Skin epidermis (tissue), 12 donors: ENCODE measurements around the gene NFATC1.

Experiments
- H3K27ac ChIP-seq, 21 experiments: fragments of 200-600 bp; sonication (generic) in 11 of 21; one replicate each; pipeline ENCODE4 v1.5.0; 2020; ENCODE audit warnings: mild to moderate bottlenecking in 3 of 21, inconsistent platforms in 2 of 21, moderate library complexity in 2 of 21
- H3K4me3 ChIP-seq, 7 experiments: fragments of 200-600 bp; sonication (generic) in 2 of 7; one replicate each; pipeline ENCODE4 v1.5.0; 2020; ENCODE audit warnings: inconsistent platforms in 2 of 7, mild to moderate bottlenecking in 2 of 7, moderate library complexity in 1 of 7

Gene NFATC1

DNA sequence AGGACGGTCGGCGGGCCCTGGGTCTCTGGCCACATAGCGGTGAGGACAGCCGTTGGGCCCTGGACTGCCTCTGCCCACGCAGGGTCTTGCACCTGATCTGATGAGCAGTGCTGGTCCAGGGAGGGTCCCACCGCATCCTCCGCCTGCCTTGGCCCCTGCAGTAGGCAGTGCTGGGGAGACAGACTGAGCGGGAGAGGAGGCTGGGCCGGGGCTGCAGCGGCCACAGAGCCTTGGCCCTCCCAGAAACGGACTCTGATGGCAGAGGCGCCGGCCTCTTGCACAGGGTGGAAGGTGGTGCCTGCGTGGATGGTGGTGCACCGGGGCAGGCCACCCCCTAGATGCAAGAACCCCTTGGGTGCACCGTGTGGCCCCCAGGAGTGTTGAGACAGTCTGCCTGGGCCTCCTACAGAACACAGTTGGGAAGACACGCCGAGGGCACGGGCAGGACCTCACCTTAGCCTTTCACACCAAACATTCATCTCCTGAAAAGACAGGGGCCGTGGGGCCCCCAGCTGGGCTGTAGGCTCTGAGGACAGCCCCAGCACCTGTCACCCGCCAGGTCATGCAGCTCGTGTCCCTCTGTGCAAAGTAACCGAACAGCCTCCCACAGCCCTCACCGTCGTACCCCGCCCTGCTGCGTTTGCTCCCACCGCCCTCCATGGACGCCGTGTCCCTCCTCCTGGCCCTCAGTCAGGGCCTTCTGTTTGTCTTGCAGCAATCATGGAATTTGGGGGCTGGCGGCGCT lies 36.8 kb downstream of the NFATC1 start:
- Histone ChIP-seq H3K27ac (no peak overlapping the region), H3K4me3 (no peak overlapping the region)

DNA sequence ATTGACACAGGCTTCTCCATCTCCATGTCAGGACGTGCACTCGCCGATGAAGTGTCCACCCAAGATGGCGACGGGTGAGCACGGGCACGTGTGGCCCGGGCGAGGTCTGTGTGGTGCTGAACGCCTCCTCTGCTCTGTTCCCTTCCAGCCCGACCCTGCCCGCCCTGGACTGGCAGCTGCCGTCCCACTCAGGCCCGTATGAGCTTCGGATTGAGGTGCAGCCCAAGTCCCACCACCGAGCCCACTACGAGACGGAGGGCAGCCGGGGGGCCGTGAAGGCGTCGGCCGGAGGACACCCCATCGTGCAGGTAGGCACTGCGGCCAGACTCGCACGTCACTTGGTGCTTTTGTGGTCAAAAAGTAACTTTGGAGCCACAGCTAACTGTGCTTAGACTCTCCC lies 37.7 kb downstream of the NFATC1 start:
- H3K4me3 ChIP-seq = no peak overlapping the region
- no peak overlapping the region for H3K27ac ChIP-seq

DNA sequence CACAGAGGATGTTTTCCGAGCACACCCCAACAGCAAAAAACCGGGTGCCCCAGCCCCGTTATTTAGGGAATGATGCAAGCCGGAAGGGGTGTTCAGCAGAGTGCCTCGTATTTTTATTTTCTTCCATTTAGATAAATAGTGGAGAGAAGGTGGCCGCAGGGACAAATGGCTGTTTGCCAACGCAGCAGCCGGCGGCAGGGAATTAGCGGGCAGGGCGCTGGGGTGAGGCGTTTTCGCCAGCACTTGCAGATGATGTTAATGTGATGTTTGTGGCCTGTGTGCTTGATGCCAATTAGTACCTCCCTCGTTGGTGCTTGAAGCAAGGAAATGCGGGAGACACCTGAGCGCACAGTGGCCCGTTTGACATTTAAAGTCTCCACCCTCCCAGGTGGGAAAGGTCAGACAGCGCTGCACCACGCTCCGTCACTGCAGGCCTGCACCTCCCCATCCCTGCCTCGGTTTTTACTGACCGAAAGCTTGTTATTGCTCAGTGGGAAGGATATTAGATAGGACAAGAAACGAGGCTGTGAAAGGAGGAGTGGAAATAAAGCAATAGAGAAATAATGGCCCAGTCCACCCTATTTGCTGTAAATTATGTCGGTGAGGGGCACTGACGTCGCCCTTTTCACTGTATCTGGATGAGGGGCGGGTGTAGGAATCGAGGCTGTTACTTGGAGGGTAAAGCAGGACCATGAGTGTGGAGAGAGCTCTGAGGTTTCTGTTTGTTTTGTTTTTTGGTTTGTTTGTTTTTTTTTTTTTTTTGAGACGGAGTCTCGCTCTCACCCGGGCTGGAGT lies 39.1 kb downstream of the NFATC1 start:
- H3K27ac ChIP-seq = no peak overlapping the region
- H3K4me3 ChIP-seq = no peak overlapping the region

DNA sequence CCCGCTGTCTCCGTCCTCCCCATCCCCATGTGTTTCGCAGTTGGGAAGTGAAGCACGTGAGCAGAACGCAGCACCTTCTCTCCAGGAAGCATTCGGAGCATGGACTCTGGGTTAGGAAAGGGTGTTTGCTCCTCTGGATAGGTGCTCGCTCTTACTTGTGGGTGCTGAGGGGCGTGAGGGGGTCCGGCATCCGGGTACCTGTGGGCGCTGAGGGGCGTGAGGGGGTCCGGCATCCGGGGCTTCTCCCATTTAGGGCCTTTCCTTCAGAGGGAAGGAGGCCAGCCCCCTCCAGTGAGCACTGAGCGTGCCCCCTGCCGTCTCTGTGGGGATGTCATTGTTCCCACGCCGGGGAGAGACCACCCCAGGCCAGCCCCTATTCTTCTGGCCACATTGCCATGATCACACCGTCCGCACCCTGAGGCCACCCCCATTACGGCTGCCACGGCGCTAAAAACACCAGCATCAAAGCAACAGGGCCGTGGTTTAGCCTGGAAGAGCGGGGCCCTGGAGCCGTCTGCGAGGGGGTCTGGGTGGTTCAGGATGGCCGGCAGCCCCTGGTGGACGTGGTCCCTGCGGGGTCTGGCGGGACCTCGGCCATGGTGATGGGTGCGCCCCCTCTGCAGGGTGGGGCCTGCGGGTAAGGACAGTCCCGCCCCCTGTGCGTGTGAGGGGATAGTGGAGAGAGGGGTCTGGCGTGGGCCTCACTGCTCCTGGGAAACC lies 41.0 kb downstream of the NFATC1 start:
- H3K4me3 ChIP-seq = no peak overlapping the region
- H3K27ac ChIP-seq = no peak overlapping the region

DNA sequence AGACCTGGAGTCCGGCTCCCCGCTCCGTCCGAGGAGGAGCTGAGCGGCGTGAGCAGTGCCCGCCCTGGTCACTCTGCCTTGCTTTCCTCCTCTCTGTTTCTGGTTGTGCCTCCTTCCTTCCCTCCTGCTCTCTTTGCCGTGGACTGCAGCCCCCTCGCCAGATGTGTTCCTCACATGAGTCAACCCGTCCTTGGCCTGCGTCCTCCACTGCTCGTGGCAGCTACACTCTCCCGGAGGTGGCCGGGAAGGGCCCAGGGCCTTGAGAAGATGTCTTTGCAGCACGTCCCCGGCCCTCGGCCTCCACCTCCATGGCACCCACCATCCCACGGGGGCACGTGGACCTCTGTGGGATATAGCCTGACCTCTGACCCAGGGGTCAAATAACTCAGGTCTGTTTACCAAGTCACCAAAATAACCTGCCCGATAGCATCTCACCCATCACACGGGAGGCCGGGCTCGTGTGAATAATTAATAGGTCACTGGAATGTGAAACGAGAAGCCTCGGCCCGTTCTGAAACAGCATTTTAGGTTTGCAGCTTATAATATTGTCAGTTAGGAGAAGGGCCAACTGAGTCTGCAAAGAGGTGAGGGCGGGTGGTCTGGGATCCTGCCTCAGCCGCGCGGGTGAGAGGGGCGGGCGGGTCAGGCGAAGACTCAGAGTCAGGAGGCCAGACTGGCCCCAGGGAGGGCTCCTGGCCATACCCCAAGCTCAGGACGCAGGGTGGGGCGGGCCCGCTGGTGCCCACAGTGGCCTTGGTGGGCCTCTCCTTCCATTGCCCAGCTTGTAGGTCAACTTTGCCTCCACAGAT lies 42.6 kb downstream of the NFATC1 start:
- peak overlapping the region in 1 of 21 experiments; percentile 52 for H3K27ac ChIP-seq
- H3K4me3 ChIP-seq = no peak overlapping the region

DNA sequence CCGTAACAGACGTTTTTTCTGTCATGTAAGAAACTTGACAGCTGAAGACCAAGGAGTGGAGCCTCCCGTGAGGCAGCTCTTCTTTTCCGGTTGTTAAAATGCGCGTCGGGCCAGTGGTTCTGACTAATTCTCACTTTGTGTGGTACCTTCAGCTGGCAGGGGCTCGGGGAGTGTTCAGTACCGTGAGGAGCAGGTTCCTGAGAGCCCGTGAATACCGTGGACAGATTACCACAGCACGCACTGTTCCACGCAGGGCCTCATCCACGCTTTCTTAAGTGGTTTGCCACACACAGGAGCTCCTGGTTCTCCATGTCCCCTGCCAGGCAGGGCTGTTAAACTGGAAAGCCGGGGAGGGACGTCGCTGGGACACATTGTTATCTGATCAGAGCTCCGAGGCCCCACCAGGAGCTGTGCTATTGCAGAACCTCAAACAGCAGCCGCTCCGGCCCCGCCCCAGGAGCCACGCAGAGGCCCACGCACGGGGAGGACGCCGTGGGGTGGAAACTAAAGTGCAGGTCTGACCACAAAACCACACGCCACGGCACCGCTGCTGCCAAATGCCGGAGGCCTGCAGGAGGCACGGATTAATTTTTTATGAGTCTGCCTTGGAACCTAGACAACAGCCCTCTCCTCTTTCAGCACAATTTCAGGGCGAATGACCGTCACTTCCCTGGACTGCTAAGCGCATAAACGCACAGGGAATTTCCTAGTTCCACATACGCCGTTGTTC lies 43.3 kb downstream of the NFATC1 start:
- no peak overlapping the region for H3K4me3 ChIP-seq
- peak overlapping the region in 1 of 21 experiments; percentile 48 for H3K27ac ChIP-seq

DNA sequence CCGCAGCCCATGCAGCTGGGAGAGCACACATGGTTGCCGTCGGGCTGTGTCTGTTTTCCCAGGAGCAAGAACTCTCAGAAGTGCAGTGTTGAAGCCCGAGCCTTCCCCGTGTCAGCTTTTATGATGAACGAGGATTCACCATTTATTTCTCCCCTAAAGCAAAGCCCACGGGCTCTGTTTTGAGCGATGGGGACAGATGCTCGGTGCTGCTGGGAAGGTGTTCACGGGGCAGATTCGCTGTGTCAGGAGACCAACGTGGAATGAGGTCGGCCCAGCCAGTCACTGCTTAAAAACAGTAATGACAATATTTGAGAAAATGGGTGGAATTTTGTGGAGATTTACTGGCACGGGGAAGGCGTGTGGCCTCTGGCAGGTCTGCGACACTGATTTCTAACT lies 43.9 kb downstream of the NFATC1 start:
- H3K4me3 ChIP-seq = no peak overlapping the region
- H3K27ac ChIP-seq = peak overlapping the region in 1 of 21 experiments; percentile 48

DNA sequence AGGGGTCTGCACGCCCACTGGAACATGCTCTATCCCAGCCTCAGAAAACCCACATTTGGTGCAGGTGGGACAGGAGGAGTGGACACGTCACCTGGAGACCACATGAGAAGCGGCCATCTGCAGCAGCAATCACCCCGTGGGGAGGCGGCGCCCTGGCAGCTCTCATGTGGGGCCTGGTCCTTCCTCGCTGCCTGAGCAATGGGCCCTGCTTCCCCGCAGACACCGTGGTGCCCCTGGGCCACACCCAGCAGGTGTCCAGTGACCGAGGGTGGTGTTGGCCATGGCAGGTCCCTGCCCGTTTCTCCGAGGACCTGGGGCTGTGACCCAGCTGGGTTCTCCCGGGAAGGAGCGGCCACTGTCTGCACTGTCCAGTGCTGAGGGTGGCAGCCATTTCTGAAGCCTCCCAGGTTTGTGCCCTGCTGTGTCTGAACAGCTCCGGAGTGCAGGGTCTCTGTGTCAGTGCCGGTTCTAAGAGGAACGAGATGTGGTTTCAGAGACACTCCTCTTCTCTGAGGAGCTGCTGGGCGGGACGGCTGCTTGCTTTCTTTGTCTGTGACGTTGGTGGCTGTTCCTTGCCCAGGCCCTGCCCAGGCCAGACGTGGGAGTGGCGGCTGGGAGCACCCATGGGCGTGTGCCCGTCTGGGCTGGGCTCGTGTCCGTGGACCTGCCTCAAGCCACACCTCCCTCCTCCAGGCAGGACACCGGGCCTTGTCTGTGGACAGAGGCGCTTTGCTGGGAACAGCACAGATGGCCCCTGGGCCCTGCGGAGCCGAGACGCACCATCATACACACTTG lies 44.8 kb downstream of the NFATC1 start:
- no peak overlapping the region for H3K4me3 ChIP-seq
- H3K27ac ChIP-seq = peak overlapping the region in 2 of 21 experiments; percentile 54 to 67

DNA sequence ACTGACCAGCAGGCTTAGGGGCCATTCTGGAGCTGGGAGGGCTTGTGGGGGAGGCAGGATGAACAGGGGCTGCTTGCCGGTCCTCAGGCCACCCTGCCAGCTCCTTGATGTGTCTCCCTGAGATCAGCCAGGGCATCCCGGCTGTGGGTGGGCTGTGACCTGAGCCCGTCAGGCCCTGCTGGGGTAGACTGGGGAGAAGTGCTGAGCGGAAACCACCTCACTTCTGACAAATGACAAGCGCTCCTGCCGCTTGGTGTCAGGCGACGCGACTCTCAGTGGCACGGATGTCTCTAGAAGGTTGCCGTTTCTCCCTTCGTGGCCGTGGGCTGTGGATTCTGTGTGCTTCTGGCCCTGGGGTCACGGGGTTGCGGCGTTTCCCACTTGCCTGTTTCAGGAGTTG lies 45.7 kb downstream of the NFATC1 start:
- Histone ChIP-seq H3K4me3 (no peak overlapping the region), H3K27ac (no peak overlapping the region)

DNA sequence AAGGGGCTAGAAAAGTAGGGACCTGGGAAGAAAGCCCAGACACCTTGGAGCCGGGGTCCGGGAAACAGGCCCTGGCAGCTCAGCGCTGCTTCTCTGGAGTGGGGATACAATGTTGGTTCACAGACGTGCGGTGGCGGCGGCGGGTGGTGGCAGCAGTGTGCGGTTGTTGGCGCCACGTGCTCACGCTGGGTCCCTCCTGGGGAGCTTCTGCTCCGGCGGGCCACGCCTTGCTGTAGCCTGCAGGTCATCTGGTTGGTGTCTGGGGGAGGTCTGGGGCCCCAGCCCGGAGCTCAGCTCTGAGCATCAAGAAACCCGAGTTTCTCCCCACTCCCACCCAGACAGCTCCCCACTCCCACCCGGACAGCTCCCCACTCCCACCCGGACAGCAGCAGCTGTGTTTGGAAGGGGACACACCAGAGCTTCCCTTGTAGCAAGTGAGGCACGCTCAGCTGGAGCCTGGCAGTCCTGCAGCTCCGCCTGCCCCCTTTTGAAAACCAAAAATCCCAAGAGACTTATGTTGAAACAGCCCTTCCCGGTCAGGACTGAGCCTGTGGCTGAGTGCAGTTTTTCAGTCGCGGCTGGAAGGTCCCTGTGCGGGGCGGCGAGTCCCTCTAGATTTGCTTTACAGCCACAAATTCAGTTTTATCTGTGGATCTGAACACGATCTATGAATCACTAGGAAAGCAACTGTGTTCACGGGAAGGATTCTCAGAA lies 46.9 kb downstream of the NFATC1 start:
- no peak overlapping the region for H3K4me3 ChIP-seq

DNA sequence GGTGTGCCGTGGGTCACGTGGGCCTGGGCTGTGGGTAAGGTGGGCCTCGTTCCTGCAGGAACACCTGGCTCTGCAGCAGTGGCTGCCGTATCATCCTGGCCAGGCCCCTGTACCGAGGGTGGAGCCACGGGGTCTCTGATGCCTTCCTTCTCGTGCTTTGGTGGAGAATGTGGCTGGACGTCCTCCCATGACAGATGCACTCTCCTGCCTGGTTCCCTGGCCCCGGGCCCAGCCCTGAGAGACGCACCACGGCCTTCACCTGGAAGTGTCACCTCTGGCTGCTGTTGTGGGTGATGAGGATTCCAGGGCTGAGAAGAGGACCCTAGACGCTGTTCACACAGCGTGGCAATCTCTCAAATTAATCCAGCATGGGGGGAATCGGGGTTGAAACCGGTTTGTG lies 49.5 kb downstream of the NFATC1 start:
- H3K4me3 ChIP-seq = no peak overlapping the region
- H3K27ac ChIP-seq = no peak overlapping the region

More for the DNA sequence above, 46.9 kb downstream of the NFATC1 start:
- H3K27ac ChIP-seq = no peak overlapping the region

DNA sequence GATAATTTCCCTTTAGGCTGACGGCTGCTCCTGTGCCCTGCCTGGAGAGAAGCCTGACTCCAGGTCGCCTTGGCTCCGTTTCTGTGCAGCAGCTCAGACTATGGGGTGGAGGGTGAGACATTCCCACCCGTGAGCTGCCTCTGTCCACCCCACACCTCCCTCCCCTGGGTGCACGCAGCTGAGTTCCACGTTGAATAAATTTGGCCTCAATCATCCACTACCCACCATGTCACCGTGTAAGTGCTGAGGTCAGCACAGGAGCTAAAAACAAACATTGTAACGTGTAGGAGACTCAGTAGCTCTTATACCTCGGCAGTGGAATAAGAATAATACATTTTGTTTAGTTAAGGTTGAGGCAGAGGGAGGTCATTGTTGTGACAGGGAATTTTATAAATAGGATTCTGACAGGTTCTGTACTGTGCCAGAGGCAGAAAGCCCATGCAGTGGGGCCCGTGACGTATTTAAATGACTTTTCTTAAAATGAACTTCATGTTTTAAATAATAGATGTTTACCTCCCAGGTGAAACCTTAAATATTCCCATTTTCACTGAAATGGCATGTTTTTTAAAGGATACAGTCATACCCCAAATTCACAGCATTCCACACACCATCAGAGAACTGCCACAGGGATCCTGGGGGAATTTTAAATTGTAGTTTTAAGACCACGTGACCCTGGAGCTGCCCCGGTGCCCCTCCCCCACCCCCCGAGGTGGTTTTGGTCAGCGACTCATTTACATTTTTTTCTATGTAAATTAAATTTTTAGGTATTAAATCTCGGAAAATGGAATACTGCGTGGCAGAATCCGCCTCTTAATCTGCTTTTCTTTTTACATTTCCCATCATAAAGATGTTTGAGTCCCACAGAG lies 50.2 kb downstream of the NFATC1 start:
- H3K27ac ChIP-seq = no peak overlapping the region
- no peak overlapping the region for H3K4me3 ChIP-seq

DNA sequence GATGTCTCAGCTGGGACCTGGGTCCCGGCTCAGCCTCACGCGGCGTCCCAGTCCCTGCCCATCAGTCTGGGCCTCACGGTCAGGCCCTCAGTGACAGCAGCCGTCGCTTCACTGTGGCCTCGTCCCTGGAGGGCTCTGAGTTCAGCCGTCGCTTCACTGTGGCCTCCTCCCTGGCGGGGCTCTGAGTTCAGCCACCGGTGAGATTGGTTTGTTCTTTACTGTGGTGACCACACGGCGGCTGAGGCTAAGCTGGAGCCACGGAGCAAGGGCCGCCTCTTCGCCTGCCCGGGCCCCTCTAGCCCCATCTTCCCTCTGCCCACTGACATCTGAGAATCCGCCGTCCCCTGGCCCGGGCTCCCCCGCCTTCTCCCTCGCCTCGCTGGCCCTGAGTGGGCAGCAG lies 51.2 kb downstream of the NFATC1 start:
- H3K4me3 ChIP-seq = no peak overlapping the region
- no peak overlapping the region for H3K27ac ChIP-seq

DNA sequence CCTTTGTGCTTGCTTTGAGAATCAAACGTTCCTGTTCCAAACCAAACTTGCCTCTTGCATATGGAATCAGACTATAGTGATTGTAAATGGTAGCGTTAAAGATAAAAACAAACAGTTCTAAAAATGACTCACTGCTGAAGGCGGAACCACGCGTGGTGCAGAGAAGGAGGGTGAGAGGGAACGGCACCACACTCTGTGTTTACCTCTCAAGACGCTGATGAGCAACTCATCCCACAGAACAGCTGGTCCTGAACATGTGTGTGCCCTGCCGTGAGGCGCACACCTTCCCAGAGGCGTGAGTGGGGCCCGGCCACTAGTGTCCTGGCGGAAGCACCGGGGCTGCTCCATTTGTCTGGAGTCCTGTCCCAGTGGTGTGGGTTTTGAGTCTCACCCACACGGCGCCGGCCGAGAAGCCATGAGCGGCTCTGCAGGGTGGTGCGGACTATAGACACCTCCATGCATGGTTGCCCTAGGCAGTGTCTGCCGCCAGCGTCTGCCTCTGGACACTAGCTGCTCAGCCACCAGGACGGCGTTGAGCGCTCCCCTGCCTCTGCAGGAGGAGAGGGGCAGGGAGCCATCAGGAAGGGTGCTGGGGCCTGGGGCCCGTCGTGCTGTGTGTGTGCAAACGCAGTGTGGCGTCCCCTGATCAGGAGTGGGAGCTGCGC lies 52.1 kb downstream of the NFATC1 start:
- Histone ChIP-seq H3K27ac (no peak overlapping the region), H3K4me3 (no peak overlapping the region)

DNA sequence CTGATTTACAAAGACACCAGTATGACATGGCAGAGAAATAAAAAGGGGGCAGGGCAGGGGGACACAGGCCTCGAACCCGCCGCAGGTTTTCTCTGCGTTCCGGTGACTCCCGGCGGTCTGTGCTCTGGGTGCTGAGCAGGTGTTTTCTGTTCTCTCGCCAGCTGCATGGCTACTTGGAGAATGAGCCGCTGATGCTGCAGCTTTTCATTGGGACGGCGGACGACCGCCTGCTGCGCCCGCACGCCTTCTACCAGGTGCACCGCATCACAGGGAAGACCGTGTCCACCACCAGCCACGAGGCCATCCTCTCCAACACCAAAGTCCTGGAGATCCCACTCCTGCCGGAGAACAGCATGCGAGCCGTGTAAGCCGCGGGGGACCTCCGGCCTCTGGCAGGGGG lies 52.9 kb downstream of the NFATC1 start:
- no peak overlapping the region for H3K27ac ChIP-seq
- no peak overlapping the region for H3K4me3 ChIP-seq

DNA sequence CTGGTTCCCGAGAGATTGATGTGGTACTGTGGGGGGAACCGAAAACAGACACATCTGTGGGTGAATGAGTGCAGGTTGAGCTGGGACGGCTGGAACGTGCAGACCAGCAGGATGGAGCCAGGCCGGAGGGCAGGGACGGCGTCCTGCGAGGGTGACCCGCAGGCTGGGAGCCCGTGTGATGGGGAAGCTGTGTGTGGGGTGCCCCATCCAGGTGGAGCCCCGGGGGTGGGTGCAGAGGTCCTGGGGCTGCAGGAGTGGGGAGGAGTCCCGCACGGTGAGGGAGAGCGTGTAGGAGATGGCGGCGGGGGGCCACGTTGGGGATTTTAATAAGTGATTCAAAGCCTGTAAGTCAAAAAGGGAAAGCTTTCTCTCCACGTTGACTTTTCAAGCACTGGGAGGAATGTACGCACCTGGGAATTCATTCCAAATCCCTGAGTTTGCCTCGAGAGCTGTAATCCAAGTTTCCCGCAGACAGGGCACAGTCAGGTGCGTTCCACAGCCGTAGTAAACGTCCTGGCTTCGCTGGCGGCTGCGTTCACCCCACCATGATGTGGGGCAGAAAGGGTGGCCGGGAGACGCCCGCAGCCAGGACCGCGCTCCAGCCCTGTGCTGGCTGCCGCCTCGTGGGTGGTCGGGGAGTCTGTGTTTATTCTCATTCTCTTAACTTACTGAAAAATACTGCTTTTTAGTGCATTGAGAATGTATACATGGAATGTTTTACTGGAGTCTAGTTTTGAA lies 54.0 kb downstream of the NFATC1 start:
- Histone ChIP-seq H3K4me3 (no peak overlapping the region), H3K27ac (no peak overlapping the region)
